Calu3 (cell line): ENCODE results near the gene FANCD2. TPM values are rescaled to one million over a fixed set of nuclear protein-coding genes. Genes with fewer than 3 reads are reported as not detected.

ENCODE experiments used
- BruUV-seq: library from RNA; stranded (reverse); fragments of 400-500 nt; replicated peaks from 2 replicates; lab custom pipeline; 2021; lab: Mats Ljungman, UMichigan
- CTCF ChIA-PET: fragments of 300-600 bp; sonication (Branson Sonifier 250); formaldehyde crosslinking; loops from one replicate; lab custom pipeline; 2022; ENCODE audit warnings: antibody characterized with exemption; lab: Charles Lee
- DNase-seq: peaks from one replicate; pipeline ENCODE4 v3.0.0; 2022
- H3K27ac Mint-ChIP-seq: one replicate; pipeline ENCODE4 v1.8.0; 2022; ENCODE audit warnings: mixed read lengths; ENCODE audit not compliant: unreplicated experiment
- H3K27me3 Mint-ChIP-seq: one replicate; pipeline ENCODE4 v1.8.0; 2022; ENCODE audit warnings: mixed read lengths; ENCODE audit not compliant: unreplicated experiment
- H3K36me3 Mint-ChIP-seq: one replicate; pipeline ENCODE4 v1.8.0; 2022; ENCODE audit warnings: mild to moderate bottlenecking, moderate library complexity, mixed read lengths; ENCODE audit not compliant: insufficient read depth, unreplicated experiment
- H3K4me1 Mint-ChIP-seq: one replicate; pipeline ENCODE4 v1.8.0; 2022; ENCODE audit warnings: mild to moderate bottlenecking, low read depth, mixed read lengths; ENCODE audit not compliant: unreplicated experiment
- H3K4me3 Mint-ChIP-seq: one replicate; pipeline ENCODE4 v1.8.0; 2022; ENCODE audit warnings: mild to moderate bottlenecking, low read depth, moderate library complexity, mixed read lengths; ENCODE audit not compliant: unreplicated experiment
- H3K9me3 Mint-ChIP-seq: one replicate; pipeline ENCODE4 v1.8.0; 2022; ENCODE audit warnings: low read depth, mixed read lengths; ENCODE audit not compliant: unreplicated experiment
- intact Hi-C: fragments of 100-400 bp; cut with micrococcal nuclease; formaldehyde crosslinking; loops from one replicate; pipeline ENCODE4 v1.10.0; 2022; ENCODE audit not compliant: unreplicated experiment
- total RNA-seq: library from RNA; stranded (reverse); gene quantifications from 2 replicates; pipeline ENCODE4 v1.2.3, GENCODE V29; 2022
- TF ChIP-seq, protein P1 (sequence below): fragments of 200-600 bp; IDR thresholded peaks from one replicate; pipeline ENCODE4 v1.8.0; 2022; ENCODE audit warnings: antibody characterized with exemption; ENCODE audit not compliant: unreplicated experiment

FANCD2 gene
- total RNA-seq, 1 experiment from 2014 or later: 40.3 TPM

- BruUV-seq: no TSS peak
- DNase-seq: no peak
- H3K27me3 Mint-ChIP-seq: no peaks in the 10 kb centered on the region
- CTCF ChIA-PET: interaction anchor here (0.6 to 0.7 kb wide), 3 partner anchors 13 to 101 kb away, joined by 3 to 6 read pairs (median 3); no protein-coding TSS in a partner anchor
- TF ChIP-seq, protein P1, sequence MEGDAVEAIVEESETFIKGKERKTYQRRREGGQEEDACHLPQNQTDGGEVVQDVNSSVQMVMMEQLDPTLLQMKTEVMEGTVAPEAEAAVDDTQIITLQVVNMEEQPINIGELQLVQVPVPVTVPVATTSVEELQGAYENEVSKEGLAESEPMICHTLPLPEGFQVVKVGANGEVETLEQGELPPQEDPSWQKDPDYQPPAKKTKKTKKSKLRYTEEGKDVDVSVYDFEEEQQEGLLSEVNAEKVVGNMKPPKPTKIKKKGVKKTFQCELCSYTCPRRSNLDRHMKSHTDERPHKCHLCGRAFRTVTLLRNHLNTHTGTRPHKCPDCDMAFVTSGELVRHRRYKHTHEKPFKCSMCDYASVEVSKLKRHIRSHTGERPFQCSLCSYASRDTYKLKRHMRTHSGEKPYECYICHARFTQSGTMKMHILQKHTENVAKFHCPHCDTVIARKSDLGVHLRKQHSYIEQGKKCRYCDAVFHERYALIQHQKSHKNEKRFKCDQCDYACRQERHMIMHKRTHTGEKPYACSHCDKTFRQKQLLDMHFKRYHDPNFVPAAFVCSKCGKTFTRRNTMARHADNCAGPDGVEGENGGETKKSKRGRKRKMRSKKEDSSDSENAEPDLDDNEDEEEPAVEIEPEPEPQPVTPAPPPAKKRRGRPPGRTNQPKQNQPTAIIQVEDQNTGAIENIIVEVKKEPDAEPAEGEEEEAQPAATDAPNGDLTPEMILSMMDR: no peak
- H3K4me1 Mint-ChIP-seq: peaks cover 13% of the 10 kb centered on the region
- no peak overlapping the region for H3K27ac Mint-ChIP-seq
- intact Hi-C loops: no loop called here
- H3K4me3 Mint-ChIP-seq: no peak overlapping the region
- peaks cover 22% of the 10 kb centered on the region for H3K36me3 Mint-ChIP-seq
- no peaks in the 10 kb centered on the region for H3K9me3 Mint-ChIP-seq
These were observed 46.0 kb upstream of the FANCD2 start for GRCh38 chr3:9980251-9980650.

- peaks cover 8% of the 10 kb centered on the region for H3K4me1 Mint-ChIP-seq
- no peak for DNase-seq
- peaks cover 24% of the 10 kb centered on the region for H3K36me3 Mint-ChIP-seq
- no peaks in the 10 kb centered on the region for H3K9me3 Mint-ChIP-seq
- H3K27me3 Mint-ChIP-seq: no peaks in the 10 kb centered on the region
- CTCF ChIA-PET: interaction anchor here (1.1 to 2.0 kb wide), 2 partner anchors 9 to 40 kb away, joined by 3 to 4 read pairs; no protein-coding TSS in a partner anchor
- intact Hi-C loops: no loop called here
- BruUV-seq: TSS peak; percentile 62
- peak overlapping the region; percentile 88 for H3K4me3 Mint-ChIP-seq
- TF ChIP-seq, protein P1: no peak
- H3K27ac Mint-ChIP-seq: peak overlapping the region; percentile 95
These were observed 40.0 kb upstream of the FANCD2 start for GRCh38 chr3:9986230-9986725.

- no peak overlapping the region for H3K4me3 Mint-ChIP-seq
- BruUV-seq: no TSS peak
- CTCF ChIA-PET: no interaction called here
- intact Hi-C loops: no loop called here
- no peaks in the 10 kb centered on the region for H3K4me1 Mint-ChIP-seq
- H3K36me3 Mint-ChIP-seq: peaks cover 5% of the 10 kb centered on the region
- H3K27me3 Mint-ChIP-seq: no peaks in the 10 kb centered on the region
- DNase-seq: no peak
- TF ChIP-seq, protein P1: no peak
- H3K9me3 Mint-ChIP-seq: no peaks in the 10 kb centered on the region
- H3K27ac Mint-ChIP-seq: no peak overlapping the region
These were observed 32.0 kb upstream of the FANCD2 start for GRCh38 chr3:9994086-9994844.

- H3K27me3 Mint-ChIP-seq: no peaks in the 10 kb centered on the region
- H3K4me3 Mint-ChIP-seq: no peak overlapping the region
- H3K4me1 Mint-ChIP-seq: no peaks in the 10 kb centered on the region
- intact Hi-C loops: no loop called here
- peaks cover 5% of the 10 kb centered on the region for H3K36me3 Mint-ChIP-seq
- DNase-seq: no peak
- no TSS peak for BruUV-seq
- TF ChIP-seq, protein P1: no peak
- CTCF ChIA-PET: no interaction called here
- H3K27ac Mint-ChIP-seq: no peak overlapping the region
- no peaks in the 10 kb centered on the region for H3K9me3 Mint-ChIP-seq
These were observed 25.6 kb upstream of the FANCD2 start for GRCh38 chr3:10000686-10001085.
